HG03354 (cell line): Measurements from ENCODE around the gene ALCAM.
"Not testable (repeated sequence)": the region's sequence is repeated elsewhere in the genome, so short reads cannot be mapped to it uniquely, and the experiment has no call there.

ENCODE experiments used
- ATAC-seq: cut with Tn5 transposase; IDR thresholded peaks from one replicate; pipeline ENCODE4 v1.9.1; 2021; ENCODE audit warnings: mild to moderate bottlenecking; ENCODE audit not compliant: unreplicated experiment, poor library complexity, severe bottlenecking

Gene ALCAM

DNA sequence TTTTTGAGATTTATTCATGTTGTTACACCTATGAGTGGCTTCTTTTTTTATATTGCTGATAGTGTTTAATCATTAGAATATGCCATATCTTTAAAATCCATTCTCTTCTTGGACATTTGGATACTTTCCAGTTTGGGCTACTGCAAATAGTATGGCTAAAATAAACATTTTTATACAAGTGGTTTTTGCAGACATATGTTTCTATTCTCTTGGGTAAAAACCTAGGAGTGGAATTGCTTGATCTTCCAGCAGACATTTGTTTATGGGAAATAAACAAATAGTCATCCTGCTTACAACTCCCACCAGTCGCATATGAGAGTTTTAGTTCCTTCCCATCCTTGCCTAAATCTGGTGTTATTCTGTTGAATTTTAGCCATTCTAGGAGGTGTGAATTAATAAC, 193.1 kb downstream of the ALCAM start:
- no peak for ATAC-seq

GRCh38 chr3:105561876-105562275, 195.2 kb downstream of the ALCAM start:
- no peak for ATAC-seq

- no peak for ATAC-seq
Observed at GRCh38 chr3:105564546-105565288, 198.0 kb downstream of the ALCAM start.

DNA sequence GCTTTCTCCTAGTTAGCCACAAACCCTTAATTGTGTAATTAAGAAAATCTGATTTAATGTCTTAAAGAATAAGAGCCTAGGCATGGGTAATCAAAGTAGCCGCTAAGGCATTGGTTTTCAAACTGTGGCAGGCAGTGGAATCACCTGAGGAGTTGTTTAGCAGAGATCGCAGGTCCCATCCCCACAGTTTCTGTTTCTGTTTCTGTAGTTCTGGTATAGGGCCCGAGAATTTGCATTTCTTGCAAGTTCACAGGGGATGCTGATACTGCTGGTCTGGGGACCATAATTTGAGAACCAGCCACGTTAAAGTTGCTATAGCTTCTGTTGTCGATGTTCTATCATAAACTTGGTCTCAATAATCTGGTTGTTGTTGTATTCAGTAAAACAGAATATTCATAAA, 204.3 kb downstream of the ALCAM start:
- peak; percentile 56 for ATAC-seq

DNA sequence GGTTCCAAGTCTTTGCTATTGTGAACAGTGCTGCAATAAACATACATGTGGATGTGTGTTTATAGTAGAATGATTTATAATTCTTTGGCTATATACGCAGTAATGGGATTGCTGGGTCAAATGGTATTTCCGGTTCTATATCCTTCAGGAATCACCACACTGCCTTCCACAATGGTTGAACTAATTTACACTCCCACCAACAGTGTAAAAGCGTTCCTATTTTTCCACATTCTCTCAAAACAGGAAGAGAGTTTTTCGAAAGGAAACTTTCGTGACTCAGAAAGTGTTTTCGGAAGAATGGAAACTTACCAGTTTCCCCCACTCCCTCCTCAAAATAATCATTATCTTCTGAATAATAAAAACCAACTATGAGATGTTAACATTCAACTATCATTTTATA, 205.8 kb downstream of the ALCAM start:
- ATAC-seq: no peak

GRCh38 chr3:105579439-105579838, 212.7 kb downstream of the ALCAM start:
- ATAC-seq: no peak

- ATAC-seq: no peak
Observed at GRCh38 chr3:105580296-105580965, 213.7 kb downstream of the ALCAM start.

GRCh38 chr3:105582015-105582414, 215.3 kb downstream of the ALCAM start:
- ATAC-seq: no peak

DNA sequence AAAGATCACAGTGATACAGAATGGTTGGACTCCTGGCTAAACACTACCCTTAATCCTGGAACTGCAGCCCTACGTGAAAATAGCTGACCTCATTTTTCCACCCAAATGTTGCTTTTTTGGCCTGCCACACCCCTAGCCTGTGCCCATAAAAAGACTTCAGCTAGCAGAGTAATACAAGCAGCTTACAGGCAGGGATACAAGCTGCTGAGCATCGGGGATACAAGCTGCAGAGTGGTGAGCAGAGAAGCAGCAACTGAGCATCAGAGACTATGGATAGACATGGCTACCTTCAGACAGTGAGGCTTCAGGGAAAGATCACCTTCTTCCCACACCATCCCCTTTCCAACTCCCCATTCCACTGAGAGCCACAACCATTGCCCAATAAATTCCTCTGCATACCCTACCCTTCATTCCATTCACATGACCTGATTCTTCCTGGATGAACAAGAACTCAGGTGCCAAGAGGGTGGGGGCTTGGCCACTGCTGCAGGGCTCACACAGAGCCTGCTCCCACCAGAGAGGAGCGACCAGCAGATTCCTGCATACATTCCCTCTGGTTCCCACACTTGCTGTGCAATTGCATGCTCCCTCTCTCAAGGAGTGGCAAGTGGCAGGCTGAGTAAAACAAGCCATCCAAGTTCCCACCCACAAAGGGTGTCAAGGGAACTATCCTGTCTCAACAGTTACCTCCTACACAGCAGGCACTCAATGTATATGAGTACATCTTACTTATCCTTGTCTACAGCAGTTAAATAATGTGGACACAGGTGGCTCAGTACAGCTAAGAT, 217.5 kb downstream of the ALCAM start:
- no peak for ATAC-seq

- ATAC-seq: no peak
Observed at GRCh38 chr3:105593315-105593714, 226.6 kb downstream of the ALCAM start.

DNA sequence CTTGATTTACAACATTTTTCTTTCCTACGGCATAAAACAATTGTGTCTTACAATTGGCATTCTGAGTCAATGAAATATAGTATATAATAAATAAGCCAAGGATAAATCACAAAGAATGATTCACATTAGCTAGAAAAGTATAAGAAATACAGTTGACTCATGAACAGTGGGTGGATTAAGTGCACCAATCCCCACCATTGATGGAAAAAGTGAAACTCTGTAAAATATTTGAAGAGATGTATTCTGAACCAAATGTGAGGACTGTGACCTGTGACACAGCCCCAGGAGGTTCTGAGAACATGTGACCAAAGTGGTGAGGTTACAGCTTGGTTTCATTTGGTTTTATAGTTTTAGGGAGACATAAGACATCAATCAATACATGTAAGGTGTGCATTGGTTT, 227.5 kb downstream of the ALCAM start:
- ATAC-seq: no peak

DNA sequence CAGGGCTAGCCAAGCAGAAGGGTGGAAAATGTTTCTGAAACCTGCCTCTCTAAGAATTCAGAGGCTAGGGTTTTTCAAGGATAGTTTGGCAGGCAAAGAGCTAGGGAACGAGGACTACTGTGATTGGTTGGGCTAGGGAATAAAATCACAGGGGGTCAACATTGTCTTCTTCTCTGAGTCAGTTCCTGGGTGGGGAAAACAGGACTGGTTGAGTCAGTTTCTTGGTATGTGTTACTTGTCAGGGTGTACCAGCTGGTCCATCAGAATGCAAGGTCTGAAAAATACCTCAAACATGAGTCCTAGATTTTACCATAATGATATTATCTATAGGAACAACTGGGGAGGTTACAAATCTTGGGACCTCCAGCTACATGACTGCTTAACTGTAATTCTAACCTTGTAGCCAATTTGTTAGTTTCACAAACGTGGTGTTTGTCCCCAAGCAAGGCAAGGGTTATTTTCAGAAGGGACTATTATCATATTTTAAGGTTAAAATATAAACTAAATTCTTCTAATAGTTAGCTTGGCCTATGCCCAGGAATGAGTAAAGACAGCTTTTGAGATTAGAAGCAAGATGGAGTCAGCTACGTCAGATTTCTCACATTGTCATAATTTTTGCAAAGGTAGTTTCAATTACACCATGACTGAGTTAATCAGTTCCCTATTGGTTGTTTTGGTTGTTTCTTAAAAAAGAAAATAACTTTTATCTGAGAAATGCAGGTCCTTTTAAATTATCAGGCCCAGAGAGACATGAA, 231.5 kb downstream of the ALCAM start:
- no peak for ATAC-seq

DNA sequence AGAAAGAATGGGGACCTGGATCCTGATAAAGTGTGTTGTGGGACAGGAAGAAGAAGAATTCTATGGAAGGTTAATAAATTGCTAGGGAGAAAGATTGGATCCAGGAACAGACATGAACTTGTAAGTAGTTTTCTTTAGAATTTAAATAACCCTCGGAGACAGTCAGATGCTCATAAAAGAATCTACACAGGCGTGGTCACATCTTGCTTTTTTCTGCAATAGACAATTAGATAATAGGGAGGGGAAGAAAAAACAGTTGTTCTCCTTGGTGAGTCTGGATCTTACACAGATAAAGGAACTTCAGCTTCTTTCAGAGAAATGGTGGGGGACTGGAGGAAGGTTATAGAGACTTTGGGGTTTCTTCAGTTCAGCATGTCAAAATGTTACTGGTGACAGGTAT, 232.6 kb downstream of the ALCAM start:
- ATAC-seq: no peak

DNA sequence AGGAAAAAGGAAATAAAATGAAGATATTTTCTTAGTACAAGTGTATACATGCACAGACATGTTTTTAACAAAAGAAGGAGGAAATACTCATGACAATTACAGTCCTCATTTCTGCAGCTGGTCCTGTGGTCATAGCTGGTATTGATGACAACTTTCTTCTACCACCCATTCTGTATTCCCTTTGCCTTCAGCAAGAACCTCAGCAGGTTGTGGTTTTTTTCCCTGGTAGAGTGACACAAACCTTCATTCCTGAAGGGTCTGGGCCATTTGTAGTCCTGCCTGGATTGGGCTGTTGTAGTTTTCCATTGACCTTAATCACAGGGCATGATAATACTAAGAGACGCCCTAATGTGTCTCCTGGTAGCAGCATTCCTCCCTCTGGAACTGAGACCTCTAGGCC, 235.0 kb downstream of the ALCAM start:
- not testable (repeated sequence) for ATAC-seq

DNA sequence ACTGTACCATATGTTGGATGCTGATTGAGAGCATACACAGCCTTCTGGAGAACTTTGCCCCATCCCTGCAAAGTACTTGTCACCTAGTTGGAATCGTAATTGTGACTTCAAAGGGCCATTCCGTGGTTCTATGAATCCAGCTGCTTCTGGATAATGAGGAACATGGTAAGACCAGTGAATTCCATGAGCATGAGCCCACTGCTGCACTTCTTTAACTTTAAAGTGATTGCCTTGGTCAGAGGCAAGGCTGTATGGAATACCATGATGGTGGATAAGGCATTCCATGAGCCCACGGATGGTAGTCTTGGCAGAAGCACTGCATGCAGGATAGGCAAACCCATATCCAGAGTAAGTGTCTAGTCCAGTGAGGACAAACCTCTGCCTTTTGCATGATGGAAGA, 235.6 kb downstream of the ALCAM start:
- not testable (repeated sequence) for ATAC-seq

DNA sequence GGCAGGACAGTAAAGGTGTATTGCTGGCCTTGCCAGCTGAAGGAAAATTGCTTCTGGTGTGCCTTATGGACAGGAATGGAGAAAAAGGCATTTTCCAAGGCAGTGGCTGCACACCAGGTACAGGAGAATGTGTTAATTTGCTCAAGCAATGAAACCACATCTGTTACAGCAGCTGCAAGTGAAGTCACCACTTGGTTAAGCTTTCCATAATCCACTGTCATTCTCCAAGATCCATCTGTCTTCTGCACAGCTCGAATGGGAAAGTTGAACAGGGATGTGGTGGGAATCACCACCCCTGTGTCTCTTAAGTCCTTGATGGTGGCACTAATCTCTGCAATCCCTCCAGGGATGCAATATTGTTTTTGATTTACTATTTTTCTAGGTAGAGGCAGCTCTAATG, 236.8 kb downstream of the ALCAM start:
- ATAC-seq: not testable (repeated sequence)

DNA sequence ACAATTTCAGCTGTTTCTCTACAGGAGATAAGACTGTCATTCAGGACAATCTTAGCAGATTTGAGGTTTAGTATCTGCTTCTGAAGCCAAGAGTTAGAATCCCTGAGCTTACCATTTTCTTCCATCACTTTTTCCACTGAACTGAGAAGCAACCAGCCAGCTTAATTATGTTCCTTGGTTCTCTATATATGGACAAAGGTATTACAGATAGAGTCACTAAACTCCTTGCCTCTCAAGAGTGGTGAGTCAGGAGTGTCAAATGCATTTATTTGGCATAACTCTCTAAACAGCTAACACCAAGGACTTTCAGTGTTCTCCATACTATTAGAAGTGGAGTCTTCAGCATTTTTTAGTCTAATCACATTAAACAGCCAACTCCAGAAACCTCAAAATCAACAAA, 239.3 kb downstream of the ALCAM start:
- ATAC-seq: no peak

DNA sequence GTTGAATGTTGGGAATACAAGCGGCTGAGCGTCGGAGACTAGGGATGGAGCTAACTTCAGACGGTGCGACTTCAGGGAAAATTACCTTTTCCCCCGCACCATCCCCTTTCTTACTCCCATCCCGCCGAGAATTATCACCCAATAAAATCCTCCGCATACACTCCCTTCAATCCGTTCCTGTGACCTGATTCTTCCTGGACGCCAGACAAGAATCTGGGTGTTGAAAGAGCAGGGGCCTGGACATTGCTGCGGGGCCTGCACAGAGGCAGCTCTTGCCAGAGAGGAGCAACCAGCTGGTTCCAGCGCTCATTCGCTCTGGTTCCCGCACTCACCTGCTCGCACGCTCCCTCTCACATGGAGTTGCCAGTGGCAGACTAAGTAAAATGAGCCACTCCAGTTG, 241.9 kb downstream of the ALCAM start:
- no peak for ATAC-seq

- ATAC-seq: no peak
Observed at GRCh38 chr3:105610473-105610872, 243.8 kb downstream of the ALCAM start.
